GM18909 (cell line): Measurements from ENCODE around the gene FRMD6.
A peak's percentile ranks its signal among the peaks of the same experiment; 100 is the strongest.
"Not testable (repeated sequence)": the region's sequence is repeated elsewhere in the genome, so short reads cannot be mapped to it uniquely, and the experiment has no call there.

Experiments
- ATAC-seq: cut with Tn5 transposase; IDR thresholded peaks from one replicate; pipeline ENCODE4 v1.9.1; 2021; ENCODE audit warnings: mild to moderate bottlenecking; ENCODE audit not compliant: unreplicated experiment, poor library complexity

Gene FRMD6

DNA sequence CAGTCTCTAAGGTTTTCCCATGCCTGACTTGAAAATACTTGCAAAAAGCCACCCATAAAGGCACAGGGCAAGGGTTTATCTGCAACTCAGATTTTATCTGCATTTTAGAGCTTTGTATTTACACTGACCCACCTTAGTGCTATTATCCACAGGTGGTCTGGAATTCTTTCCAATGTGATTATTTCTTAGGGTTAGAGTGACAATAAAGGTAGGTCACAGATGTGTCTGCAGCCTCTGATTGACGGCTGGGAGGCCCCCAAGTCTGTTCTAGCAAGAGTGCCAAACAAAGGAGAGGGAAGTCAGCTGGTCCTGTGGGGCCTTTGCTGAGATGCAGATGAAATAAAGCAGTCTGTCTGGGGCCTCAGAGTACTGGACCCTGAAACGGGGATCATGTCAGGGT is 64.0 kb downstream of the FRMD6 start:
- ATAC-seq, result no peak

DNA sequence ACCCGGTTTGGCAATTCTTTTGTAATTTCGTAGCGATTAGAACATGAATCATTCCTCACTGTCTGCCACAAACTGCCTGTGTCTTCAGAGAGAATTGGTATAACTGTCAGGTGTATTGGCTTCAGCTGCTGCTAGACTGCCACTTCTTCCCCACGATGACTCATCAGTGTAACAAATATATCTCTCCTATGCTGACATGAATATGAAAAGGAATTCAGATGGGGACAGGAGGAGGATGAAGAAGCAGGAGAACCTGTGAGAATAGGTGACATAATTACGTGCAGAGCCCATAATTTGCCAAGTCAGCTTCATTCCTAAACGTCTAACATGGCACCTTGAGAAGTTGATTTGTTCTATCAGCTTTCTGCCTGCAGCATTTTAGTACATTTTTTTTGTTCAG is 64.9 kb downstream of the FRMD6 start:
- ATAC-seq, result no peak

DNA sequence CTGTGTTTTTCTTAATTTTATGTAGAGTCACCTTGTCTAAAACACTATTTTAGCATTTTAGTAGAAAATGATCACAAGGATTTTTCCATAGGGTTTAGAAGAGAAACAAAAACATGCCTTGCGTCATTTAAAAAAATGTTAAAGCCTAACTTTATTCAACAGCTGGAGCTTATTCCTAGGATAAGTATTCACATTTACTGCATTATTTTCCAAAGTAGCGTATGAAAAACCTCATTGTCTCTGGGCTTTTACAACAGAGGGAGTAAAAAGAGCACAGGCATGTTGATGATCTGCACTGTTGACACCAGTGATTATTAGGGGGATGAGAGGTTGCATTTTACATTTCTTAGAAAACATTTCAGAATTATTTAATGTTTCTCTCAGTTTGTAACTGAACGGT is 66.1 kb downstream of the FRMD6 start:
- ATAC-seq, result no peak

DNA sequence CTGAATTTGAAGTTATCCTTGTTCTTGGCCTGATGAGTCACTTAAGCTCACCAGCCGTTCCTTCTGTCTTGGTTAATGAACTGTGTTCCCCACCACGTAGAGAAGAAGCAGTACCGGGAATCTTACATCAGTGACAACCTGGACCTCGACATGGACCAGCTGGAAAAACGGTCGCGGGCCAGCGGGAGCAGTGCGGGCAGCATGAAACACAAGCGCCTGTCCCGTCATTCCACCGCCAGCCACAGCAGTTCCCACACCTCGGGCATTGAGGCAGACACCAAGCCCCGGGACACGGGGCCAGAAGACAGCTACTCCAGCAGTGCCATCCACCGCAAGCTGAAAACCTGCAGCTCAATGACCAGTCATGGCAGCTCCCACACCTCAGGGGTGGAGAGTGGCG is 68.2 kb downstream of the FRMD6 start:
- no peak for ATAC-seq

DNA sequence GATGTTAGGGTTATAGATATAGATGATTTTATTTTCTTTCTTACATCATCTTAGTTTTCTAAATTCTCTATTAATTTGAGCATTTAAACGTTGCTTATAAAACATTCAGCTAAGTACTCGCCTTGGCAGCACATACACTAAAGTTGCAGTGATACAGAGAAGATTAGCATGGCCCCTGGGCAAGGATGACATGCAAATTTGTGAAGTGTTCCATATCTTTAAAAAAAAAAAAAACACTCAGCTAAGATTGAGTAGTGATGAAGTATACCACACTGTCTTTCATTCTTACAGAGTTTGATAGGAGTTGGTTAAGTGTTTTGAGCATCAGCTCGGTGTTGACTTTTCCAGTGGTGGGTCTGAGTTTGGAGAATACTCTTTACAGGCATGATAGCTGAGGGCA is 72.3 kb downstream of the FRMD6 start:
- no peak for ATAC-seq

DNA sequence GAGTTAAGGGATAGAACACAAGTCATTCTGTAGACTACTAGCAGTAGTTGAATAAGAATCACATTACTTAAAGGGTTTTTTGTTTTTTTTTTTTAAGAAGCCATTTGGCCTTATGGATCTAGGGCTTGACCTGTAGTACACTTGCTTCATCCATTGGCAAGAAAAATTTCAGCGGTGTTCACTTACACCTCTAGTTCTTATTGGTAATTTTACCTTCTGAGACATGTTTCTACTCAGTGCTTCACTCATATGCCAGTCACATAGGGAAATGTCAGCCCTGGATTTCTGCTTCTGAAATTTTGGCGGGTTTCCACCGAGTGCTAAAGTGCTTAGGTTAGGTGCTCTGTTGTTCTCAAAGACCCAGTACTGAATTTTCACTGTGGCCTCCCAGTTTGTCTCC is 72.9 kb downstream of the FRMD6 start:
- no peak for ATAC-seq

DNA sequence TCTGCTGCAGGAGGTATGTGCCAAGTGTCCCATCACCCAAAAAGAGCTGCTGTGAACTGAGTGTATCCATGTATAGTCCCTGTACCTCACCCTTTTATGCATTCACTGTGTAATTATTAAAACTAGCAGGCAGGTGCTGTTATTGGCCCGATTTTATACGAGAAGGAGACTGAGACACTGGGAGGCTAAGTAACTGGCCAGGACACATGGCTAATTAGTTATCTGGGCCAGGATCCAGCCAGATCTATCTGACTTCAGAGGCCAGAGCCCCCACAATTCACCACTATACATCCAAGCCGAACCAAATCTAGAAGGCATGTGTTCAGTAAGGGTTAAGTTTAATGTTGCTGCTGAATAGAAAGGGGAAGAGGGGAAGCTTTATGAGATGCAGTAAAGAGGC is 73.4 kb downstream of the FRMD6 start:
- no peak for ATAC-seq

DNA sequence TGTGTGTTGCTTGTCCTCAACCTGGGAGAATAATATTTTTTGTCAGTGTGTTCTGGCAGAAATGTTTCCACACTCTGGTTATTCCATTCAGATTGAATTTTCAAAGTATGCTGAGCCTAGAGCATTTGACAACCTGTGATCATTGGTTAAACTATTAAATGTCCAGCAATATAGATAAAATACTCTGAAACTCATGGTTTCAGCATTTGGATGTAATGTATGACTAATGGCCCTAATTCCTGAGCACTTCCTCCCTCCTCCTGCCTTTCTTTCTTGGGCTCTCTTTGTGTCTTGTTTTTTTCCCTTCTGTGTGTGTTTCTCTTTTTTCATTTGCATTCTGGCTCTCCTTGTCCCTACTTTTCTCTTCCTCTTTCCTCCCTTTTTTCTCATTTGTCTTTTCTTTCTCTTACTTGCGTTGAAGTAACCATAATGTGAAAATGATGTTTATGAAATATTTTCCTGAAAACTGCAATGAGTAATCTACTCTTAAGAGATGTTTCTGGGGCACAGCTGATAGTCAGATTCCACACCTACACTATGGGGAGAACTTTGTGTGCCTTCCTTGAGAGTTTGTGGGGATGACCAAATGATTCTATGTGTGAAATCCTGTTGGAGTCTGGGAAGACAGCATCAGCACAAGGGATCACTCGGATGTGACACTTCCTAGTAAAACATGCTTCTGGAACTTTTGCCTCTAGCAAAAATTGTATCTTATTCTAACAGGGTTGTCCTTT is 74.6 kb downstream of the FRMD6 start:
- ATAC-seq, result no peak

DNA sequence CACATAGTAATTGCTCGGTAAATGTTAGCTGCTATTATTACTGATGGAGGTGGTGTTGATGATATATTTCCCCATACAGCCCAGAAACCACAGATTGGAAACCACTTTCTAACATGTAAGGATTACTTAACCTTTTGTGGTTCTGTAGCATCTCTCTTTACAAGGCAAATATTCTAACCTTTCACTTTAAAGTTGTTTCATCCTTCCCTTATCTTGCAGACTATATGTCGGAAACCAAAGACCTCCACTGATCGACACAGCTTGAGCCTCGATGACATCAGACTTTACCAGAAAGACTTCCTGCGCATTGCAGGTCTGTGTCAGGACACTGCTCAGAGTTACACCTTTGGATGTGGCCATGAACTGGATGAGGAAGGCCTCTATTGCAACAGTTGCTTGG is 75.8 kb downstream of the FRMD6 start:
- no peak for ATAC-seq

DNA sequence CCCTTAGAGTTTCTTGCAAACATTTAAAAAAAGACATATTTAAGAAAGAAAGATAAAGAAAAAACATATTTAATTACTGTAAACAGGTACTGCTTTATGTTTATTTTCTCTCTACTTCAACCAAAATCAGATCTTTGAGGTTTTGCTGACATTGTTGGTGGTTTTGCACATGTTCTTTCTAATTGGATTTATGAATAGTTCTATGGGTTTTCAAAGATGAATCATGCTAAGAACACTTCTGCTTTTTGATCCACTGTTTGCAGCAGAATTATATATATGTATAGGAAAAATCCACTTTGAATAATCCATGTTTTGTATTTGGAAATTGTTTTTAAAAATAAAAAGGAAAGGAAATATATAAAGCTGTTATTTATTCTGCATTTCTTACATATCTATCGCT is 78.4 kb downstream of the FRMD6 start:
- no peak for ATAC-seq

DNA sequence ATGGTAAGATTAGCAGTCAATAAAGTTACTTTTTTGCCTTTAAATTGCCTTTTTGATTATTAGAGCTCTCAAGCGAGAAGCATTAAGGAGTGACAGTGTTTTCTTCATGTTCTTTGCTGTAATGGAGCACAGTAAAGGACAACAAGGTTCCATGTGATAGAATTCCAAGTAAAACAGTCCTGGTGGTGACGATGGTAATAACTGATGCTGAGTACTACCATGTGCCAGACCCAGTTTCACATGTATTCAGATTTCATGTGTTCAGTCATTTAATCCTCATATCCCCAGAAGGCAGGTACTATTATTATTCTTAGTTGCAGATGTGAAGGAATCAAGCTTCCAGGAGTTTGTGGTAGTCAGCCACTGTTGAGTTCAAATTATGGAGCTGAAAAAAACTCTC is 79.0 kb downstream of the FRMD6 start:
- no peak for ATAC-seq

DNA sequence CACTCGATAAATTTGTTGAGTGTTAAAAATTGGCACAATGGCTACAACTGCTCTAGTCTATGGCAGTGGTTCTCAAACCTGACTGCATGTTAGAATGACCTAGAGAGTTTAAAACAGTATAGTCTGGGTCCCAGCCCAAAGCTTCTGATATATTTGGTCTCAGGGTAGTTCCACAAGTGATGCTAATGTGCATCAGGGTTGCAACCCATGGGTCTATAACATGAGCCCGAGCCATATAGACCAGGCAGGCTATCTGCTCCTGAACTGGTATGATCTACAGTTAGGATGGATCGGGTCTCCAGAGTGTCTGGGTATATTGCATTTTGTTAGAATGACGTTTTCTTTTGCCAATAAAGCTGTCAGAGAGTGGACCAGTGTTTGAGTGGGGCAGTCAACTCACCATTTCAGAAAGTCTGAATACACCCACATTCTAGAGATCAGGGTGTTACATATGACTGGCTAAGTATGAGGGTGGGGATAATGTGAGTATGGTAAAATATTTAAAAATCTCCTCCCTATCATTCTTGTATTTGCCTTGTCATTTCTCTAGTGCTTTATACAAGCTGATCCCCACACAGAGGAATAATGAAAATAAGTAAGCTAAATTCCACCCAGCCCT is 80.9 kb downstream of the FRMD6 start:
- ATAC-seq, result no peak

DNA sequence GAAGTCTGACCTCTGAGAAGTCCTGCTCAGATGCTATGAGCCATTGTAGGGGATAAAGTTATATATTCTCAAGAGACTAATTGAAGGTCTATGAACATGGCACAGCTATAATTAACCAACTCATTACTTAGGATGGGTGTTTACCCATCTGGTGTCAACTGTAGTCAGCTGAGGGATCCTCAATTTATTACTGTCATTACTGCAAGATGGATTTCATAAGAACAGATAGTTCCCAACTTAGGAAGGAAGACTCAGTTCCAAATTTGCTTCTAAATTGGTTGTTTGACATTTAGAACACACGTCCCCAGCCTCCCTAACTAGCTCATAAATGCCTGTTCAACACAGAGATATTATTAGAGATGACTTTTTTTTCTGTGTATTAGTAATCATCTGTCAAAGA is 81.4 kb downstream of the FRMD6 start:
- no peak for ATAC-seq

DNA sequence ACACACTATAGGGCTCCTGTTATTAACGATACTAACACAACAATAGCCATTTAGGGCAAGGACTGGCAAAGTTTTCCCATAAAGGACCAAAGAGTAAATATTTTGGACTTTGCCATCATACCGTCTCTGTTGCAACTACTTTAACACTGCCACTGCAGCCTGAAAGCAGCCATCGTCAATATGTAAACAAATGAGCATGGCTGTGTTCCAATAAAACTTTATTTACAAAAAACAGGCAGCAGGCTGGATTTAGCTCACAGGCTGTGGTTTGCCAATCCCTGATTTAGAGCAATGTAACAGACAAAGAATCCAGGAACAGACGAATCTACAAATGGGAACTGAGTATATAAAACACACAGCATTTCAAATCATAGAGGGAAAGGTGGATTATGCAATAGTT is 84.1 kb downstream of the FRMD6 start:
- no peak for ATAC-seq

DNA sequence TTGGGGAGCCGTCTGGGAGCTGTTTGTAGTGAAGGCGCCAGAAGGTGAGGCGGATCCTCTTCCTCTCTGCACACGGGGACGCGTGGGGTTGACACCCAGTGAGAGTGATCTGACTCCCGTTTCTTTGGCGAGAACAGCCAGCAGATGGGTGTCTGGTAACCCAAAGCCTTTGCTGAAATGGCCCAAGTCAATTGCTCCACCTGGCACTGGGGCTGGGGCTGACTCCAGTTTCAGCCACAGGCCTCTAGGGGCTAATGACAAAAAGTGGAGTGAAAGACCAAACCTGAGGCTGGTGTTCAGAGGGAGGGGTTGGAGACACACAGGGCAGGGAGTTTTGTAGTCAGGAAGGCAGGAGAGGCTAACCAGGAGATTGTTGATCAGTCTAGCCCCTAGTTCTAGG is 87.0 kb downstream of the FRMD6 start:
- peak; percentile 84 for ATAC-seq

DNA sequence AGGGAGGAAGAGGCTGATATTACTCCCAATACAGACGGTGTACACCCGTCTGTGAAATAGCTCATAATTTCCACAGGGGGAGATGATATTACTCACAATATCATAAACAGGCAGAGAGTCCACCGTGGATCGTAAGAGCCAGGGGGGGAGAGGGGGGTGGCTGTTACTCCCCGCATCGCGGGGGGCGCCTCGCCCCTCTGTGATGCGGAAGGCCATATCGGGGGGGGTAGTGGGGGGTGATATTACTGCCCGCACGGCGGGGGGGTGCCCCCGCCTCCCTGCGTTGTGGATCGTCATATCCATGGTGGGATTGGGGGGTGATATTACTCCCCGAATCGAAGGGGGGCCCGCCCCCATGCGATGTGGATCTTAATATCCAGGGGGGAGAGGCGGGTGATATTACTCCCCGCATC is 91.9 kb downstream of the FRMD6 start:
- no peak for ATAC-seq

DNA sequence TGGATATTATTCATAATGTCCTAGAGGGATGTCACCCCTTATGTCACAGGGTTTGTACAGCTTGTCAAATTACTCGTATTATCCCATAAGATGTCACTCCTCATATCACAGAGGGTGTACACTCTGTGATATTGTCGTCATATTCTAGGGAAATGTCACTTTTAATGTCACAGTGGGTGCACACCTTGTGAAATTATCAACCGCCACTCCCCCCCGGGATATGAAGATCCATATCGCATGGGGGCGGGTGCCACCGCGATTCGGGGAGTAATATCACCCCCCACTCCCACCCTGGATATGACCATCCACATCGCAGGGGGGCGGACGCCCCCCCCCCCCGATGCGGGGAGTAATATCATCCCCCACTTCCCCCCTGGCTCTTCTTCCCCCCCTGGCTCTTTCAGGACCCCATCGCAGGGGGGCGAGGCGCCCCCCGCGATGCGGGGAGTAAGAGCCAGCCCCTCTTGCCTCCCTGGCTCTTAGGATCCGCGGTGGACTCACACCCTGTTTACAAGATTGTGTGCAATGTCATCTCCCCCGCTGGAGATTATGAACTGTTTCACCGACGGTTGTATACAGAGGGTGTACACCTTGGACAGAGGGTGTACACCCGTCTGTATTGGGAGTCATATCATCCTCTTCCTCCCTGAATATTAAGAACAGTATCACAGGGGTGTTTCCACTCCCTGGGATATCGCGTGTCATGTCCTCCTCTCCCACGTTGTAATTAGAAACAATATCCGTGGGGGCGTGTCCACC is 92.8 kb downstream of the FRMD6 start:
- no peak for ATAC-seq

DNA sequence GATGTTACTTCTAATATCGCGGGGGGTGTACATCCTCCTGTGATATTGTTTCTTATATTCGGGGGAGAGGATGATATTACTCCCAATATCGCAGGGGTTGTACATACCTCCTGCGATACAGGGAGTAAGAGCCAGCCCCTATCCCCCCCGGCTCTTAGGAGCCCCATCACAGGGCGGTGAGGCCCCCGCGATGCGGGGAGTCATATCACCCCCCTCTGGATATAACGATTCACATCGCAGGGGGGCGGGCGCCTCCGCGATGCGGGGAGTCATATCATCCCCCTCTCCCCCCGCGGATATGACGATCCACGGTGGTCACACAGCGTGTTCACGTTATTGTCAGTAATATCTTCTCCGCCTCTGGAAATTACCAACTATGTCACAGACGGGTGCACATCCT is 95.1 kb downstream of the FRMD6 start:
- not testable (repeated sequence) for ATAC-seq

DNA sequence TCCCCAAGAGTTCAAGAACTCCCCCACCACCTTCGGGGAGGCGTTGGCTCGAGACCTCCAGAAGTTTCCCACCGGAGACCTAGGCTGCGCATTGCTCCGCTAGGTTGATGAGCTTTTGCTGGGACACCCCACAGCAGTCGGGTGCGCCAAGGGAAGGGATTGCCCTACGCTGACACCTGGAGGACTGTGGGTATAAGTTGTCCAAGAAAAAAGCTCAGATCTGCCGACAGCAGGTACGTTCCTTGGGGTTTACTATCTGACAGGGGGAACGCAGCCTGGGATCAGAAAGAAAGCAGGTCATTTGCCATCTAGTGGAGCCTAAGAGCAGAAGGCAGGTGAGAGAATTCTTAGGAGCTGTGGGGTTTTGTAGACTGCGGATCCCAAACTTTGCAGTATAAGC is 98.8 kb downstream of the FRMD6 start:
- no peak for ATAC-seq

DNA sequence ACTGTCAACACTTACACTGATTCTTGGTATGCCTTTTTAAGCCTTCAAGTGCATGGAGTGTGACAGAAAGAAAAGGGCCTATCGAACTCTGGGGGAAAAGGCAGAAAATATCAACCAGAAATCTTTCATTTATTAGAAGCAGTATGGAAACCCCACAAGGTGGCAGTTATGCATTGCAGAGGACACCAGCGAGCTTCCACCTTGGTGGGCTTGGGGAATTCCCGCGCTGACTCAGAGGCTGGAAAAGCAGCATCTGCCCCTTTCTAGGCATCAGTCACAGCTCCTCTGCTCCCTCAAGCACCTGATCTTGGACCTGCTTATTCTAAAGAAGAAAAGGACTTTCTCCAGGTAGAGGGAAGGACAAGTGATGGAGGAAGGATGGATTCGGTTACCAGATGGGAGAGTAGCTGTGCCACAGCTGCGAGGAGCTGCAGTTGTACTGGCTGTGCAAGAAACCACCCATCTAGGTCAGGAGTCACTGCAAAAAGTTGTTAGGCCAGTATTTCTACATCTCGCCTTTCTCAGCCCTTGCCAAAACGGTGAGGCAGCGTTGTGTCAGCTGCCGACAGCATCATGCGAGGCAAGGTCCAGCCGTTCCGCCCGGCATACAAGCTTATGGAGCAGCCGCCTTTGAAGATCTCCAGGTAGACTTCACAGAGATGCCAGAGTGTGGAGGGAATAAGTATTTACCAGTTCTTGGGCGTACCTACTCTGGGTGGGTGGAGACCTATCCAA is 100.1 kb downstream of the FRMD6 start:
- not testable (repeated sequence) for ATAC-seq

DNA sequence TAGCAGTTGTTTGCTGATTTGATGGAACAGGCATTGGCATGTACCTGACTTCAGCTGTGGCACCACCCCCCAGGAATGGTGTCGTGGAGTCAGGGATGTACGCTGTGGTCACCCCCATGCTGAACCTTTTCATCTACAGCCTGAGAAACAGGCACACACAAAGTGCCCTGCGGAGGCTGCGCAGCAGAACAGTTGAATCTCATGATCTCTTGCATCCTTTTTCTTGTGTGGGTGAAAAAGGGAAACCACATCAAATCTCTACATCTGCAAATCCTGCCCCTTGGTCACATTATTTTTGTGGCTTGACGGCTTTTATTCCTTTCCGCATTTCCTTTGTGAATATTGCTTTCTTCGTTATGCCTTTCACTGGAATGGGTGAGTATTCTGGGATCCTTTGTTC is 106.0 kb downstream of the FRMD6 start:
- not testable (repeated sequence) for ATAC-seq
